ENCODE data around the gene NF1.

NF1 gene

GRCh38 chr17:31167111-31167510, 72.3 kb downstream of the NF1 start:
- H3K9me3 ChIP-seq (ENCODE audit: control insufficient read depth, insufficient read depth, low read depth, low read length), result no peaks in the 10 kb centered on the region
- CTCF ChIA-PET, result interaction anchor here (0.7 to 1.1 kb wide), 2 partner anchors 57 to 75 kb away, joined by 3 to 4 read pairs; no protein-coding TSS in a partner anchor
- no peak overlapping the region for H3K27ac ChIP-seq (ENCODE audit: extremely low read depth, low read depth, low read length)
- no peaks in the 10 kb centered on the region for H3K4me1 ChIP-seq (ENCODE audit: control insufficient read depth, insufficient read depth, low read length)
- TF ChIP-seq WT1 (tag by site-specific recombination; IDR thresholded peaks at IDR 0.05) (no peak), ZNF555 (tag by site-specific recombination; conservative IDR thresholded peaks at IDR 0.05) (no peak), ZNF768 (tag by site-specific recombination; IDR thresholded peaks at IDR 0.05) (no peak), CTCF (tag by site-specific recombination; IDR thresholded peaks at IDR 0.05) (no peak), GLIS1 (tag by site-specific recombination; IDR thresholded peaks at IDR 0.05) (no peak), ZNF521 (tag by site-specific recombination; IDR thresholded peaks at IDR 0.05) (no peak), ZNF121 (tag by site-specific recombination; IDR thresholded peaks at IDR 0.05) (no peak)
- peaks cover 19 to 30% of the 10 kb centered on the region in 2 experiments for H3K36me3 ChIP-seq (ENCODE audit: control insufficient read depth in 2 of 2, insufficient read depth in 1 of 2, low read length in 2 of 2)
- H3K4me3 ChIP-seq (ENCODE audit: low read depth, low read length), result no peak overlapping the region
- POLR2A ChIA-PET, result no interaction called here

- no peak for TF ChIP-seq INSM2 (tag by site-specific recombination; IDR thresholded peaks at IDR 0.05)
- TF ChIP-seq ZXDB (tag by site-specific recombination; IDR thresholded peaks at IDR 0.05), result no peak
- no peak for TF ChIP-seq ZNF792 (tag by site-specific recombination; IDR thresholded peaks at IDR 0.05)
- no peak for TF ChIP-seq ZNF791 (tag by site-specific recombination; IDR thresholded peaks at IDR 0.05)
- TF ChIP-seq ZNF37A (tag by site-specific recombination; IDR thresholded peaks at IDR 0.05), result no peak
- no peak for TF ChIP-seq SP3 (tag by site-specific recombination; IDR thresholded peaks at IDR 0.05)
- no peak for TF ChIP-seq ZNF660 (tag by site-specific recombination; IDR thresholded peaks at IDR 0.05)
- no peak for TF ChIP-seq CTCF (tag by site-specific recombination; IDR thresholded peaks at IDR 0.05)
- TF ChIP-seq ZNF555 (tag by site-specific recombination; conservative IDR thresholded peaks at IDR 0.05), result no peak
- no peak for TF ChIP-seq ZBTB26 (tag by site-specific recombination; optimal IDR thresholded peaks at IDR 0.05)
- no peak for TF ChIP-seq ZNF132 (tag by site-specific recombination; IDR thresholded peaks at IDR 0.05; ENCODE audit: borderline replicate concordance)
- no peak for TF ChIP-seq PATZ1 (tag by site-specific recombination; IDR thresholded peaks at IDR 0.05)
- no peak for TF ChIP-seq ZNF514 (tag by site-specific recombination; IDR thresholded peaks at IDR 0.05)
- no peak for TF ChIP-seq ZNF76 (tag by site-specific recombination; IDR thresholded peaks at IDR 0.05; ENCODE audit: borderline replicate concordance, low read depth)
- no peak for TF ChIP-seq ATF2 (tag by site-specific recombination; IDR thresholded peaks at IDR 0.05; ENCODE audit: low read depth)
- no peak for TF ChIP-seq FEZF1 (tag by site-specific recombination; IDR thresholded peaks at IDR 0.05)
- no peak for TF ChIP-seq ZNF184 (tag by site-specific recombination; IDR thresholded peaks at IDR 0.05)
- no peak for TF ChIP-seq ZSCAN30 (tag by site-specific recombination; IDR thresholded peaks at IDR 0.05)
- CTCF ChIA-PET, result no interaction called here
These were observed 76.9 kb downstream of the NF1 start for GRCh38 chr17:31171701-31172100.

More at GRCh38 chr17:31171701-31172100, 76.9 kb downstream of the NF1 start:
- Histone ChIP-seq H3K36me3 (ENCODE audit: control insufficient read depth in 2 of 2, insufficient read depth in 1 of 2, low read length in 2 of 2) (peaks cover 6 to 8% of the 10 kb centered on the region in 2 experiments), H3K9me3 (ENCODE audit: control insufficient read depth, insufficient read depth, low read depth, low read length) (no peaks in the 10 kb centered on the region), H3K4me1 (ENCODE audit: control insufficient read depth, insufficient read depth, low read length) (no peaks in the 10 kb centered on the region), H3K4me3 (ENCODE audit: low read depth, low read length) (no peak overlapping the region), H3K27ac (ENCODE audit: extremely low read depth, low read depth, low read length) (no peak overlapping the region)
- POLR2A ChIA-PET, result interaction anchor here (0.5 to 0.6 kb wide), 2 partner anchors 18 to 169 kb away, joined by 3 to 5 read pairs; no protein-coding TSS in a partner anchor

Measured in HEK293 (cell line).